GM18498 (cell line): ENCODE measurements around the gene MALL.
"Not testable (repeated sequence)": the region's sequence is repeated elsewhere in the genome, so short reads cannot be mapped to it uniquely, and the experiment has no call there.

ENCODE experiments used
- ATAC-seq: cut with Tn5 transposase; IDR thresholded peaks from one replicate; pipeline ENCODE4 v1.9.1; 2021; ENCODE audit warnings: mild to moderate bottlenecking, moderate library complexity; ENCODE audit not compliant: unreplicated experiment

Gene MALL

DNA sequence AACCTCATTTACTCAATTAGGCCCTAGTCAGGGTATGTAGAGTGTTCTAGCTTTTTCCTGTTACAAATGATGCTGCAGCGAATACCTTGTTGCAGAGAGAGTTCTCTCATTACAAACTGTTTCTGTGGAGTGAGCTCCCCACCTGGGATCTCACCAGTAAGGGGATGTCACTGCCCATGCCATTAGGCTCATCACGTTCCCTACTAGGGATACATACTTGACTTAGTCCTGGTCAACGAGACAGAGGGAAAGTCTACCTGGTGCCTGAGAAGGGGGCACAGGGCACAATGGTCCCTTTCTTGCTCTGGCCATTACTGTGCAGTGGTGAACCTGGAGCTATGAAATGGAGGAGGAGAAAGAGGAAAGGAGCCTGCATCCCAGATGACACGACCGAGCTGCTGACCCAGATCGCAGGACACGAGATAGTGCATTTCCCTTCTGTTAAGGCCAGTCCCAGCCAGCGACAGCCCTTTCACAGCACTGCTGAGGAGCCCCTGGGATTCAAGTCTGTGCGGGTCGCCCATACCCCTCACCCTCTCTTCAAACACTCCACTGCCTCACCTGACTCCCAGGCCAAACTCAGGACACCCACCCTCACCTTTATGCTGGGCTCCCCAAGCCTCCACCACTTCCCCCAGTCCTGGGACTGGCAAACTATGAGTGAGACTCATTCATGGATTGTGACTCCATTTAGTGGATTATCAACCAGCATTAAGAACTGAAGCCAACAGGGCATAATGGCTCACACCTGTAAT lies 16.0 kb downstream of the MALL start:
- ATAC-seq: no peak

DNA sequence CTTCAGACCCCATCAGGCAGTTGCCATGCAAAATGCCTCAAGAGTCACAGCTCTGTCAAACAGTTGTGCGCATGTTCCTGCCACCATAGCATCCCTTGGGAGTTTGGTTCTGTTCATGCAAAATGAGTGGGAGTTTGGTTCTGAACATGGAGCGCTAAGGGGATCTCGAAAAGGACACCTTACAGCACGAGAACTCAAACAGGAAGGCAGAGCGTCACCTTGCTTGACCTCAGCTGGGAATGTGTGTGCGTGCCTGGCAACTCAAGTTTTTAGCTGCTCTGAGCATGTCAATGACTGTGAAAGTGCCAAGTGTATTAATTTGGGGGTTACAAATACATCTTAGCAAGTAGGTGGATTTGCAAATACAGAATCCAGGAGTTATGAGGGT lies 16.6 kb downstream of the MALL start:
- ATAC-seq: no peak

DNA sequence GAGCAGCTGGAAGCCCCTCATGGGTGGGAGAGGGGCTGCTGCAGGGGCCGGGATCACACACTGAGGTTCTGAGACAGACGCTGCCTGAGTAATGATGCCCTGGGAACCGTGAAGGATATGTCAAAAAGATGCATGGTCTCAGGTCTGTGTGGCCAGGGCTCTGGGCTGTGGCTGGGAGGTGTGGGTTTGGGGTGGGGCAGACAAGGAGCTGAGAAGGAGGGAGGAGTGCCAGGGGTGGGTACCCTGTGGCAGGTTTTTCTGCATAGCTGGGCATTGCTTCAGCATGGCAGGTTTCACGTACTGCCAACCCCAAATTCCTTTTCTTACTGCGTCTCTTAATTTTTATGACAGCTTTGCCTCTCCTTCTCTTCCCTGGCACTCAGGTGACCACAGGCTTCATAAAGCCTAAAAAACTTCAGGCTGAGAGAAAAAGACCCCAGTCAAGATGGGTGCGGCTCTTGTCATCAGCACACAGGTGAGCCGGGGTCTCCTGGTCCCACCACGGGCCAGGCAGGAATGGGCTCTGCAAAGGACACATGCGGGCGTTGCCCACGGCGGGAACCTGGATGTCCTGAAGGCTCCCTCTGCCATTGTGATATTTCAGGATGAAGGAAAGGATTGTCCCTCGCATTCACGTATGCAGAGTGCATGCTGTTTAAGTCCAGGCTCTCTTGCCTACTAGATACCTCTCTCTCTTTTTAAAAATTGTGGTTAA lies 18.0 kb downstream of the MALL start:
- no peak for ATAC-seq

DNA sequence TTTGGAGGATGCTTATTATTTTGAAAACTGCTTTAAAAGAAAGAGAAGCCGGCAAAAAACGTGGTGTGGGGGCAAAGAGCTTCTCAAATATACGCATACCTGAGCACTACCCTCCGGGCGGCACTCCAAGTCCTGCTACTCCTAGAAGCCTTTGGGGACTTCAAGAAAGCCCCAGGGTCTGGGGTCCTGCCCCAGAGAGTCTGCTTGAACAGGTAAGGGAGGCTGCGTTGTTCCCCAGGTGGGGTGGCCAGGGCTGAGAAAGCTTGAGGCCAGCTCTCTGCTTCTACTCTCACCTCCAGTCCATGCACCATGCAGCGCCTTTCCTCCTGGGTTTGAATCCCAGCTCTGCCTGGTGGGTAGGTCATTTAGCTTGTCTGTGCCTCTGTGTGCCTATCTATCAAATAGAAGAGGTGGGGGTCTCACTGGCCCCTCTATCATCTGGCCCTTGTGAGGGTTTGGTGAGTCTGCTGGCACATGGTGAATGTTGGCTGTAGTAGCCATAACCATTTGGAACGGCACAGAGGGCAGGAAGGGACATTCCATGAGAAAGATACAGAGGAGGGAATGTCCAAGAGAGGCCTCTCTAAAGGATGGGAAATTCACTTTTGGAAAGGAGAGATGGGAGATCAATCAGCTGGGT lies 19.5 kb downstream of the MALL start:
- ATAC-seq: no peak

DNA sequence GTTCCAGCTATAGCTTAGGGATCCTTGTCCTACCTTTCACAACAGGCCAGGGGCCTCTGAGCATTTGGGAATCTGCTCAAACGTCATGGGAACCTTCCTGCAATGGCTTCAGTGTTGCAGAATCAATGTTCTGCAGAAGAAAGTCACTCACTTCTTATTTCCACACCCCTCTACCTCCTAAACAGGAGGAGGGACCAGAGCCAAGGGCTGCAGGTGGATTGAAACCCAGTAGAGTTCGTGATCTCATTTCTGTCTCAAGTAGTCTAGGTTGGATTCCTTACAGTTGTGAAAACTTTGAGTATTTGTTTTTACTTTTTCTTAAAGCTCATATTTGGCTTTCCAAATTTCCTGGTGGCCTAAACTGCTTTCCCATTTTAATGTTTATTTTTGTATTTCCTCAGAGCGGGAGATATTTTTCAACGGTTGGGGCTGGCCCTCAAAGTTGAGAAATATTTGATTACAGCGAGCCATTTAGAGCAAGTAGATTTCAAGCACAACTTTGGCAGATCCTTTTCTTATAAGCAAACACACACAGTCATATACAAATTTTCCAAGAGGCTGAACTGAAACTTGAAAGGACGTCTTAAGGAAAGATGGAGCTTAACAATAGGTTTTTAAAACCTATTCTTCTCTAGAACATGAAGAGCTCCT lies 20.6 kb downstream of the MALL start:
- not testable (repeated sequence) for ATAC-seq

DNA sequence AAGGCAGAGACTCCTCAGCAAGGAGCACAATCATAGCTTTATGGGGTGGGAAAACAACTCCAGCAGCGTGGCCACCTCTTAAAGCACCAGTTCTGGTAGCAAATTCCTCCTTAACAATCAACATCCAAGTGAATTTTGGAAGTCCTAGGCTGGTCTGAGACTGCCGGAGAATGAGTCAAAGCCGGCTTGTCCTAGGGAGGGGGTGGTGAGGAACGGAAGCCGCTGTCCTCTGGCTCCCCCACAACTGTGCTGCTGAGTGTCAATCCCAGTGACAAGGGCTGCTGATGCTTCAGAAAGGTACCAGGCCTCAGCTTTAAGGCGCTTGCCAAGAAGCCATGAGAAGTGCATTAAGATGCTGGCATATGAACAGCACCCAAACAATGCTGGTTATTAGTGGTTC lies 21.7 kb downstream of the MALL start:
- ATAC-seq: not testable (repeated sequence)

DNA sequence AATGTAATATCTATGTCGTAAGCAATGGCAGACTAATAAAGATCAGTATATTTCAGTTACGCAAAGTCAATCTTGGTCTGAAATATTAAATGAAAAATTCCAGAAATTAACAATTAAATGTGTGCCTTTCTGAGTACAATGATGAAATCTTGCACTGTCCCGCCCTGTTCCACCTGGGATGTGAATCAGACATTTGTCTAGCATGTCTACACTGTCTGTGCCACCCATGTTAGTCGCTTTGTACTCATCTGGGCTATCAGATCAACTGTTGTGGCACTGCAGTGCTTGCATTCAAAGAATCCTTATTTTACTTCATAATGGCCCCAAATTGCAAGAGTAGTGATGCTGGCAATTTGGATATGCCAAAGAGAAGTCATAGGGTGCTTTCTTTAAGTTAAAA lies 25.5 kb downstream of the MALL start:
- ATAC-seq: not testable (repeated sequence)

DNA sequence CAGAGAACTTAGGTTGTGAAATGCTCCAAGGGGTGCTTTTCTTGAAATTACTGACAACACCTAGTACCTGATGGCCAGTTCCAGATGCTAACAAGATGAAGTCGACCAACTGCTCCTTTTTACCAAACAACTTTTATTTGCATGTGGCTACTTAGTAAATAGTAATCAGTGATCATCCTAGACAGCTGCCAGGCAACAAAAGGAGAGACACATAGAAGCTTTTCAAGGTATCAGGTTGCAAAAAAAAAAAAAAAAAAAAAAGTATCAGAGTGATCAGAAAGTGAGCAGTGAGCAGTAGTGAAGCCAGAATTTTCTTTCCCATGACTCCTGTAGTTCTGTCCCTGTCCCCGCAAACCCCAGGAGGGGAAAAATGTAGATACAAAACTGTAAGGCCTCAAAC lies 31.9 kb downstream of the MALL start:
- ATAC-seq: not testable (repeated sequence)

DNA sequence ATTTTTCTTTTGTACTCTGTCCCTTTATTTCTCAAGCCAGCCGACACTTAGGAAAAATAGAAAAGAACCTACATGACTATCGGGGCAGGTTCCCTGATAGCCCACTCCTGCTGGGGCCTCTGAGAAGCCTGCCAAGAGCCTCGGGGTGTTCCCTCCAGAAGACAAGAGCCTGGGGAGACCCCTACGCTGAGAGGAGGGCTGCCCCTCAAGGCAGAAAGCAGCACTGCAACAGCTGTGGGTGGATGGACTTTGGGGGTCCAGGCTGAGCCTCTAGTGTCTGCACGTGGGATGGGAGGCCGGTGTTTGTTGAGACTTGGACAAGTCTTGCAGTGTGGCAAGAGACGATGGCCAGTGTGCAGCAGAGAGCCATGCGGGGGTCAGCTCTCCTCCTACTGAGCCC lies 32.5 kb downstream of the MALL start:
- ATAC-seq: not testable (repeated sequence)

DNA sequence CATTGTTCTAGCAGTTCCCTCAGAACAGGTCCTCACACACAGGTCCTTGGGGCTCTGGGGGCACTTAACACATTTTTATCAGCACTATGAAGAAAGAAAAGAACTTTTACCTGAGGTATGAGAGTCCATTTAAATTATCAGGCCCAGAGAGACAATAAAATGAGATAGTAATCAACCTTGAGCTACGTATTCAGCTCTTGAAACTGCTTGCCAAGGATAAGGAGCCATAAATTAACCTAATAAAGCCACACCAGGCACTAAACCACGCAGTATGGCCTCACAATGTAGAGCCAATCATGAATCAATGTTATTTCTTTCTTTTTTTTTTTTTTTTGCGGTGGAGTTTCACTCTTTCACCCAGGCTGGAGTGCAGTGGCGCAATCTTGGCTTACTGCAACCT lies 37.5 kb downstream of the MALL start:
- ATAC-seq: not testable (repeated sequence)

DNA sequence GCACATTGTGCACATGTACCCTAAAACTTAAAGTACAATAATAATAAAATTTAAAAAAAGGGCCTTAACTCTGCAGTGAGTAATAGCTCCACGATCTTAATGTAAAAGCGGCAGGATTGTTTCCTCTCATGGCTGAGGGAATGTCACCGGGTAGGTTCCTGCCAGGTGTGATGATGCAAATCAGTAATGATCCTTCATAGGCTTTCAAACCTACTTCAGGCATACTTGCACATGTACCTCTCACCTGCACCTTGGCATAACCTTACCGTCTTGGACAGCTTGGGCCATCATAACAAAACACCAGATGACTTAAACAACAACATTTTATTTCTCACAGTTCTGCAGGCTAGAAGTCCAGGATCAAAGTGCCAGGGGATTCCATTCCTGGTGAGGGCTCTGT lies 39.7 kb downstream of the MALL start:
- ATAC-seq: not testable (repeated sequence)

DNA sequence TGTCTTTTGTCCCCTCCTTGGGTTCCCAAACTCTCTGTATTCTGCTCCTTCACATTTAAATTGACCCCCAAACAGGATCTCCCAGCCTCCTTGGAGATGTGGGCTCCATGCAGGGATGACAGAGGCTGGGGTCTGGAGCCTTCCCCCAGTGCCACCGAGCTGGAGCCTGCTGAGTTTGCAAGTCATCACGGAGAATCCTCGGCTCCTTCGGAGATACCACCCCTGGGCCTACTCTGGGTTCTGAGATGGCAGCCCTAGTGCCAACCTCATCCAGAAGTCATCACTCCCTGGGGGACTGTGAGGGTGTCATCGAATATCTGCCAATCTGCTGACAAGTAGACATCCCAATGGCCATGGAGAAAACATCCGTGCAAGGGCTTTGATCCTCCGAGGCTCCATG lies 45.8 kb downstream of the MALL start:
- not testable (repeated sequence) for ATAC-seq

DNA sequence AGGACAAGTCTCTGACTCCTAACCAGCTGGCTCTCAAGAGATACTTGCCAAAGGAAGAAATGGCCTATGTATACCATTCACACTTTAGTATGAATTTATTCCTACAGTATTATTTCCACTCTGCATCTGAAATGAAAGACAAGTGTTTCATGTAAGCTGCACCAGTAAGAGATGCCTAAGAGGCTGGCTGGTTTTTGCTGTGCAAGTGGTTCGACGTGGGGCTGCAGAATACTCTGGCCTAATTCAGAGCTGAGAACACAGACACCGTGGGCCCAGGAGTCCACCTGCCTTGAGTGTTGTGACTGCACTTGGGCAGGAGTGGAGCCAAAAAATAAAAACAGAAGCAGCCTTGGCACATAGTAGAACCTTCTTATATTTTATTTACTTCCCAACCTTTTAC lies 47.5 kb downstream of the MALL start:
- not testable (repeated sequence) for ATAC-seq

DNA sequence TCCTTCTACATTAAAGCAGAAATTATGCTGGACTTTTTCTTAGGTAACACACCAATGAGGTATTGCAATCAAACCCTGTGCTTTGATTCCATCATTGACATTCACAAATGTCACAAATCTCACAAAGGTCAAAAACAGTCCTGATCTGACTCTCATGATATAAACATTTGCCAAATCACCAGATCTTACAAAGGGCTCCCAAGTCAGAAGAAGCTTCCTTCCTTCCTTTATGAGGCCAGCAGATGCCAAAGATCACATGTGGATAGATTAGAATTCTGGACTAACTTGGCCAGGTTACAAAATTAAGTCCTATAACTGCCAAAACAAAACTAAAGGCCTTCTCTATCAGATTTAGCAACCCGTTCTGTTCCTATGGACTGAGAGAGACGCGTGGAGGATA lies 53.3 kb downstream of the MALL start:
- not testable (repeated sequence) for ATAC-seq

DNA sequence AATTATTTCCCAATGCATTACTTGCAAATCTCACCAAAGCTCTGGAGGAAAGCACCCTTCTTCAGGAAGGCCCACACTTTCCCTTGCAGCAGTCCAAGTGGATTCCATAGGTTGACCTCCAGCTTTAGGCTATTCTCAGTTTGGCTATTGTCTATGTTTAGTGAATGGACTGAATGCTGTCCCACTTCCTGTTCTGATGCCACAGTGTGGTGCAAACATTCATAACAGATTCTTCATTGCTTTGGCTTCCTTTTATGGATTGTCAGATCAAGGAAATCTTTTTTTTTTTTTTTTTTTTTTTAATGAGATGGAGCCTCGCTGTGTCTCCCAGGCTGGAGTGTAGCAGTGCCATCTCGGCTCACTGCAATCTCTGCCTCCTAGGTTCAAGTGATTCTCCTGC lies 55.1 kb downstream of the MALL start:
- ATAC-seq: not testable (repeated sequence)

DNA sequence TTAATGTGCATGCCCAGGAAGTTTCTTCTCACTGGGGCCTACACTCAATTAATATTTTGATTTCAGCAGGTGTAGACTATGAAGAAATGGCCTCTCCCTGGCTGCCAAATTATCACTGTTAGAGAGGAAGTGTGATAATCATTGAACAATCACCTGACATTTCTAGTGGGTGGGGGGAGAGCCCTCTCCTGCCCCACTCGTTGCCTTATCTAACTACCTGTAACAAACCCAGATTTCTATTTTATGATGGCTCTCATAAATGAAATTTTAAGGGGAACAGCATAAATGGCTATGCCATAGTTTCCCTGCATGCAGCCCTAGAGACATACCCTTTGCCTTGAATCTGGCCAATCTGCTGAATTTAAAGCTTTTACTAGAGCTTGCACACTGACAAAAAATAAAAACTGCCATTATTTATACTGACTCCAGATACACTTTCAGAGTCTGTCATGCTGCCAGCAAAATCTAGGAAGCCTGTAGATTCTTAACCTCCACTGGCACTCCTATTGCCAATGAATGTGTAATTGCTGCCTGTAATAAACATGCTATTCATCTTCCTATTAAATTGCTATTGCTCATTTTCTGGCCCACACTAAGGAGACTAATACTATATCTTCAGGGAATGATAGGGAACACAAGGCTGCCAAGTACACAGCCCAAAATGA lies 55.8 kb downstream of the MALL start:
- not testable (repeated sequence) for ATAC-seq

DNA sequence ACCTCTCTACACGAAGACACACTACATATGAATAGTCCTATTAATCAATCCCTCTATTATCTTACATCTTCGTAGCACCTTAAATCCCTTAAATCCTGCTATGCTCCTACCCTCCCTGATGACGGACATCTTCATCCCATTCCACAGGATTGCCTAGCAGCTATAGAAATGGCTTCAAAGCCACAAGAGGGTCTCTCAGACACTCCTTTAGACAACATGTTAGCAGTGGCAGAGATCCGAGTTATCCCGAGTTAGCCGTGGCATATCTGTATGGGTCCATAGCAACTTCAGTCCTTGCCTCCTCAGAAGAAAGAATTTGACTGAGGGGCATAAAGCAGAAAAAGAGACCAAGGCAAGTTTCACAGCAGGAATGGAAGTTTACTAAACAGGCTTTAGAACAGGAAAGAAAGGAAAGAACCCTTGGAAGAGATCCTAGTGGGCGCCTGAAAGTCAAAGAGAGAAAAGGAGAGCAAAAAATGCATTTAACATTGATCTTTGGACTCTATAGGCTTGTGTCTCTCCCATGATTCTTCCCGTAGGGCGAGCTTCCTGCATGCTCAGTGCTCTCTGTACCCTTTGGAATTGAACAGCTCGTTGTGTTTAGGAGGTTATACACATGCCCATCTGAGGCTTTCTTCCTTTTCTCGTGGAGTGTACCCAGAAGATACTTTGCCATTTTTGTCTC lies 56.5 kb downstream of the MALL start:
- not testable (repeated sequence) for ATAC-seq

DNA sequence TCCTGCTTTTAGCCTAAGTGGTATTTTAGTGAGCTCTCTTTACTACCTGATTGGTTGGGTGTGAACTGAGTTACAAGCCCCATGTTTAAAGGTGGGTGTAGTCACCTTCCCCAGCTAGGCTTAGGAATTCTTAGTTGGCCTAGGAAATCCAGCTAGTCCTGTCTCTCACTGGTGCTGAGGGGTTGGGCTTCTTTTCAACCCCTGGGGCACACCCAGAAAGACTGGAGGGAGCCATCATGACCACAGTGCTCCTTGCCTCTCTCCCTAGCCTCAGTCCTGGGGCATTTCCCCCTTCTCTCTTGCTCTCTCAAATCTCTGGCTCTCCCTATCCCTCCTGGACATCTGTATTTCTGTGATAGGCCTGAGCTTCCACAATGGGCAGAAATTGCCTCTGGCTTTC lies 57.6 kb downstream of the MALL start:
- ATAC-seq: not testable (repeated sequence)

DNA sequence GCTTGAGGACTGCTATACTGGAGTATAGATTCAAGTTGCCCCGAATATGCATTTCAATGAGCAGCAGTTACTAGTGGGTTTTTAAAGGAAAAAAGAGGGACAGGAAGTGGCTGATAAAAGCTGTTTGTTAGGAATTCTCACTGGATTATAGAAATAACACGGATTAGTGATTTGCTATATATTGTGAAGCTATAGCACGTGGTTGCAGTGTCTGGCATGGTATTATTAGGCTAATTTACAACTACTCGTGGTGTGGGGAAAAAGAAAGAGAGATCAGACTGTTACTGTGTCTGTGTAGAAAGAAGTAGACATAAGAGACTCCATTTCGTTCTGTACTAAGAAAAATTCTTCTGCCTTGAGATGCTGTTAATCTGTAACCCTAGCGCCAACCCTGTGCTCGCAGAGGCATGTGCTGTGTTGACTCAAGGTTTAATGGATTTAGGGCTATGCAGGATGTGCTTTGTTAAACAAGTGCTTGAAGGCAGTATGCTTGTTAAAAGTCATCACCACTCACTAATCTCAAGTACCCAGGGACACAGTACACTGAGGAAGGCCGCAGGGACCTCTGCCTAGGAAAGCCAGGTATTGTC lies 59.7 kb downstream of the MALL start:
- not testable (repeated sequence) for ATAC-seq
